Keratinocyte (primary cell): ENCODE measurements around the gene SRGAP3.

ENCODE experiments used
- CTCF ChIP-seq, 3 experiments: IDR thresholded peaks in 1 of 3; conservative IDR thresholded peaks in 1 of 3; optimal IDR thresholded peaks in 1 of 3; 2 replicates in 2 of 3; 3 replicates in 1 of 3; pipeline versions ENCODE3 to v1.5.1; 2011; ENCODE audit warnings: low read length in 3 of 3, mild to moderate bottlenecking in 3 of 3, moderate library complexity in 2 of 3, control low read depth in 1 of 3, inconsistent platforms in 1 of 3; ENCODE audit not compliant: insufficient read depth in 2 of 3; ENCODE audit errors: extremely low read depth in 1 of 3
- EZH2 ChIP-seq: IDR thresholded peaks from one replicate; pipeline ENCODE4 v1.6.1; 2012; ENCODE audit warnings: inconsistent platforms, mild to moderate bottlenecking, low read length, moderate library complexity

DNA sequence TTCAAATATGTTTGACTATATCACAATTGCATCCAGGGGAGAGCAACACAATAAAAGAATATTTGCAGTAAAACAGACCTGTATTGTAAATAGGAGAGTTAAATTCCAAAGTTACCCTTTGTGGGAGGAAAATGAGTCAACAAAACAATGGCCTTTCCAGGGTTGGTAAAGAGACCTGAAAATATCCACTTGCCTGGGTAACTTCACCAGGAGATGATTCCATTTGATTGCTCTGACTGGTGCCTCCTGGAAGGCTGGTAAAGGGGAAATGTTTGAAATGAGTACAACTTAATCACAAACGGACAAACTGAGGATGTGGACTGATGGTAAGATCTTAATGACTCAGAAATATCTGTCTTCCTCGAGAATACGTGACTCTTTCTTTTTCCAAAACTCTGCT lies 43.6 kb upstream of the SRGAP3 start:
- TF ChIP-seq CTCF (optimal IDR thresholded peaks at IDR 0.05 in 1 of 3, IDR thresholded peaks at IDR 0.05 in 1 of 3, conservative IDR thresholded peaks at IDR 0.05 in 1 of 3; ENCODE audit: extremely low read depth in 1 of 3, insufficient read depth in 2 of 3, low read length in 3 of 3): no peak
- no peak for TF ChIP-seq EZH2
